Mesenchymal stem cell (in vitro differentiated cells and primary cell): ENCODE results near the gene SCUBE1.

Source experiments
- DNase-seq: peaks from one replicate; pipeline ENCODE4 v3.0.0-alpha.2; 2013
- H2AFZ ChIP-seq: one replicate; pipeline ENCODE4 v1.6.1; 2013; ENCODE audit warnings: low read depth, mild to moderate bottlenecking, control low read depth, inconsistent platforms, low read length, moderate library complexity
- H2AK5ac ChIP-seq: 2 replicates; pipeline ENCODE4 v1.6.1; 2013; ENCODE audit warnings: low read length, moderate library complexity, mild to moderate bottlenecking, inconsistent platforms; ENCODE audit not compliant: severe bottlenecking
- H2BK120ac ChIP-seq: one replicate; pipeline ENCODE4 v1.6.1; 2013; ENCODE audit warnings: low read depth, mild to moderate bottlenecking, inconsistent platforms, low read length, moderate library complexity
- H2BK12ac ChIP-seq, 2 experiments: one replicate each; pipeline ENCODE4 v1.6.1; 2013; ENCODE audit warnings: inconsistent platforms in 2 of 2, low read length in 2 of 2, mild to moderate bottlenecking in 2 of 2, moderate library complexity in 2 of 2, control low read depth in 1 of 2
- H2BK15ac ChIP-seq: one replicate; pipeline ENCODE4 v1.6.1; 2013; ENCODE audit warnings: mild to moderate bottlenecking, low read depth, inconsistent platforms; ENCODE audit not compliant: poor library complexity, severe bottlenecking
- H2BK5ac ChIP-seq: 2 replicates; pipeline ENCODE4 v1.6.1; 2013; ENCODE audit warnings: low read depth, mild to moderate bottlenecking, low read length, control low read depth, inconsistent platforms; ENCODE audit not compliant: poor library complexity, severe bottlenecking
- H3K14ac ChIP-seq, 2 experiments: one replicate each; pipeline ENCODE4 v1.6.1; 2013; ENCODE audit warnings: inconsistent platforms in 2 of 2, low read length in 2 of 2, control low read depth in 1 of 2, mild to moderate bottlenecking in 1 of 2, moderate library complexity in 1 of 2
- H3K18ac ChIP-seq, 2 experiments: one replicate each; pipeline ENCODE4 v1.6.1; 2013; ENCODE audit warnings: inconsistent platforms in 2 of 2, low read length in 2 of 2, control low read depth in 1 of 2, low read depth in 1 of 2, mild to moderate bottlenecking in 1 of 2
- H3K23ac ChIP-seq, 2 experiments: one replicate each; pipeline ENCODE4 v1.6.1; 2013; ENCODE audit warnings: inconsistent platforms in 2 of 2, low read length in 2 of 2, mild to moderate bottlenecking in 2 of 2, moderate library complexity in 2 of 2, control low read depth in 1 of 2
- H3K27ac ChIP-seq: 2 replicates; pipeline ENCODE4 v1.5.1; 2013; ENCODE audit warnings: mild to moderate bottlenecking, moderate library complexity, low read length, control low read depth, inconsistent platforms; ENCODE audit not compliant: poor library complexity, severe bottlenecking
- H3K27me3 ChIP-seq, 2 experiments: 2 replicates each; pipeline versions ENCODE4 v1.6.1 to v1.7.0; 2013; ENCODE audit warnings: low read length in 2 of 2, mild to moderate bottlenecking in 2 of 2, moderate library complexity in 2 of 2, control low read depth in 1 of 2, inconsistent platforms in 1 of 2; ENCODE audit not compliant: control insufficient read depth in 1 of 2, insufficient read depth in 1 of 2
- H3K36me3 ChIP-seq, 2 experiments: 2 replicates each; pipeline versions ENCODE4 v1.6.1 to v1.7.0; 2013; ENCODE audit warnings: low read length in 2 of 2, control low read depth in 1 of 2, inconsistent platforms in 1 of 2, low read depth in 1 of 2, mild to moderate bottlenecking in 1 of 2; ENCODE audit not compliant: insufficient read depth in 2 of 2, control insufficient read depth in 1 of 2
- H3K4ac ChIP-seq, 2 experiments: one replicate each; pipeline ENCODE4 v1.6.1; 2013; ENCODE audit warnings: inconsistent platforms in 2 of 2, low read length in 2 of 2, mild to moderate bottlenecking in 2 of 2, moderate library complexity in 2 of 2, control low read depth in 1 of 2, low read depth in 1 of 2
- H3K4me1 ChIP-seq: 2 replicates; pipeline ENCODE4 v1.6.1; 2013; ENCODE audit warnings: low read depth, low read length, control low read depth; ENCODE audit not compliant: control insufficient read depth, insufficient read depth
- H3K4me2 ChIP-seq: 2 replicates; pipeline ENCODE4 v1.6.1; 2013; ENCODE audit warnings: low read length, mild to moderate bottlenecking, inconsistent platforms; ENCODE audit not compliant: poor library complexity, severe bottlenecking
- H3K4me3 ChIP-seq, 2 experiments: 2 replicates each; pipeline versions ENCODE4 v1.5.1 to v1.7.0; 2013; ENCODE audit warnings: low read length in 2 of 2, mild to moderate bottlenecking in 2 of 2, control low read depth in 1 of 2, low read depth in 1 of 2; ENCODE audit not compliant: insufficient read depth in 1 of 2
- H3K79me1 ChIP-seq: replicated peaks from 2 replicates; pipeline ENCODE4 v1.6.1; 2013; ENCODE audit warnings: mild to moderate bottlenecking, control low read depth, low read length, inconsistent platforms; ENCODE audit not compliant: poor library complexity, severe bottlenecking
- H3K9ac ChIP-seq: 2 replicates; pipeline ENCODE4 v1.7.0; 2013; ENCODE audit warnings: mild to moderate bottlenecking, low read length, moderate library complexity
- H3K9me3 ChIP-seq: 2 replicates; pipeline ENCODE4 v1.7.0; 2013; ENCODE audit warnings: mild to moderate bottlenecking, low read length; ENCODE audit not compliant: control insufficient read depth
- H4K8ac ChIP-seq: one replicate; pipeline ENCODE4 v1.6.1; 2013; ENCODE audit warnings: inconsistent platforms, mild to moderate bottlenecking, low read length, moderate library complexity
- H4K91ac ChIP-seq: one replicate; pipeline ENCODE4 v1.6.1; 2013; ENCODE audit warnings: mild to moderate bottlenecking, low read length, inconsistent platforms
- WGBS: methylation state at CpG from one replicate; pipeline ENCODE4 v1.1.7; 2013; ENCODE audit warnings: mixed read lengths; 5-methylcytosine and 5-hydroxymethylcytosine counted together

The SCUBE1 gene

DNA sequence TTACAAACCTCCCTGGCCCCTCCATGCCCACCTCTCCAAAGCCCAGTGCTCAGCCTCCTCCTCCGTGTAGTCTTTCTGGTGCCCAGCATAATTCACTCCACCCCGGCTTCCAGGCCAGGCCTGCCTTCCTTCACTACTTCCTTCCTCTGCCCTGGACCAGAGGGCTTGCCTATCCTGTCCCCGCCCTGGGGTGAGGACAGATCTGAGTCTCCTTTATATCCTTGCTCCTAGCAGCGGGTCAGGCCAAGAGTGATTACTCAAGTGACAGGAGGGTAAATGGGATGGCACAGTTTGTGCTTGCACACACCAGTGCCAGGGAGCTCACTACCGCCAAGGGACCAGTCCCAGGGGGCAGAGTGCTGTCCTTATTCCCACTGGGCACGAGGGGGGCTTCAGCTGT, 48.0 kb downstream of the SCUBE1 start:
- no peak overlapping the region for H2BK15ac ChIP-seq
- H2BK5ac ChIP-seq = no peak overlapping the region
- H2AK5ac ChIP-seq = no peak overlapping the region
- no peak overlapping the region for H3K27ac ChIP-seq
- no peak overlapping the region for H3K4me2 ChIP-seq
- H3K79me1 ChIP-seq = no peaks in the 10 kb centered on the region
- no peak overlapping the region for H2BK12ac ChIP-seq
- H3K4ac ChIP-seq = no peak overlapping the region
- peaks cover 7% of the 10 kb centered on the region for H3K4me1 ChIP-seq
- no peaks in the 10 kb centered on the region for H3K9me3 ChIP-seq
- no peaks in the 10 kb centered on the region for H3K36me3 ChIP-seq
- peaks cover 13 to 89% of the 10 kb centered on the region in 2 experiments for H3K27me3 ChIP-seq
- no peak overlapping the region for H3K14ac ChIP-seq
- no peak overlapping the region for H3K4me3 ChIP-seq
- H3K9ac ChIP-seq = no peak overlapping the region
- WGBS = 82% methylated on average over 6 of the region's 6 CpGs
- H2BK120ac ChIP-seq = no peak overlapping the region
- DNase-seq = no peak
- no peak overlapping the region for H4K8ac ChIP-seq
- H3K18ac ChIP-seq = no peak overlapping the region
- H4K91ac ChIP-seq = no peak overlapping the region
- H2AFZ ChIP-seq = no peak overlapping the region
- no peak overlapping the region for H3K23ac ChIP-seq

DNA sequence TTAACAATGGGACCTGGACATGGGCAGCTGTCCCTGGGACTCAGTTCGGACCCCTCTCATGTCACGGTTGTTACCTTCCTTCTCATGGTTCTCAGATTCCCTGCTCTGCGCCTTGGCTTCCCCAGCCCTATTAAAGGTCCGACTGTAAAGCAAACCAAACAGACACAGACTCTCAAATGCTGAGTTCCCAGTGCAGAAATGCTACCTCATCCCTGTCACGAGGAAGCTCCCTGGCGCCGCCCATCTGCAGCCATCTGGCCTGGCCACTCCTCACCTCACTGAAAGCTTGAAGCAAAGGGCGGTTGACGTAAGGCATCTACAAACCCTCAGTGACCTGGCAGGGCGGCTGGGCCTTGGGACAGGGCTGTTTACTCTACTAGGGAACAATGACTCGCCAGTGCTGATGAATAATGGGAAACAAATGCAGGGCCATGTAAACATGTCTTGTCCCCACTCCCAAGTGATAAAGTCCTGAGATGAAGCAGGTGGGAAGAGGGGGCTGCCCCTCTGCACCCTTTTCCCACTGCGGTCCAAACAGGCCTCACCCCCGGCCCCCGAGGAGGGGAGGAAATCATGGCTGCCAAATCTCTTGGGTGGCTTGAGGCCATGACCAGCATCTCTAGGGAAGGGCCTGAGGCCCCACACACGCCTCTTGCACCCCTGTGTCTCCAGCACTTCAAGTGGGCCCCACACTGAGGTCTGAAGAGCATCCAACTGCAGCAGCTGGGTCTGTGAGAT, 49.3 kb downstream of the SCUBE1 start:
- H2AFZ ChIP-seq = no peak overlapping the region
- peak overlapping the region; percentile 72 to 92 for H3K4ac ChIP-seq
- H2AK5ac ChIP-seq = no peak overlapping the region
- peak overlapping the region; percentile 14 for H3K9ac ChIP-seq
- peaks cover 15% of the 10 kb centered on the region for H3K4me1 ChIP-seq
- no peaks in the 10 kb centered on the region for H3K9me3 ChIP-seq
- H3K27ac ChIP-seq = no peak overlapping the region
- H2BK12ac ChIP-seq = peak overlapping the region; percentile 88 to 96
- peak overlapping the region; percentile 97 for H4K91ac ChIP-seq
- H3K27me3 ChIP-seq = peaks cover 10 to 88% of the 10 kb centered on the region in 2 experiments
- H3K79me1 ChIP-seq = no peaks in the 10 kb centered on the region
- H2BK5ac ChIP-seq = no peak overlapping the region
- H3K36me3 ChIP-seq = no peaks in the 10 kb centered on the region
- peak overlapping the region in 1 of 2 experiments; percentile 50 for H3K14ac ChIP-seq
- peak; percentile 98 for DNase-seq
- H3K18ac ChIP-seq = peak overlapping the region; percentile 63 to 93
- H2BK120ac ChIP-seq = peak overlapping the region; percentile 35
- WGBS = 47% methylated on average over 15 of the region's 15 CpGs
- H4K8ac ChIP-seq = peak overlapping the region; percentile 72
- H3K23ac ChIP-seq = no peak overlapping the region
- no peak overlapping the region for H2BK15ac ChIP-seq
- H3K4me3 ChIP-seq = no peak overlapping the region
- no peak overlapping the region for H3K4me2 ChIP-seq

DNA sequence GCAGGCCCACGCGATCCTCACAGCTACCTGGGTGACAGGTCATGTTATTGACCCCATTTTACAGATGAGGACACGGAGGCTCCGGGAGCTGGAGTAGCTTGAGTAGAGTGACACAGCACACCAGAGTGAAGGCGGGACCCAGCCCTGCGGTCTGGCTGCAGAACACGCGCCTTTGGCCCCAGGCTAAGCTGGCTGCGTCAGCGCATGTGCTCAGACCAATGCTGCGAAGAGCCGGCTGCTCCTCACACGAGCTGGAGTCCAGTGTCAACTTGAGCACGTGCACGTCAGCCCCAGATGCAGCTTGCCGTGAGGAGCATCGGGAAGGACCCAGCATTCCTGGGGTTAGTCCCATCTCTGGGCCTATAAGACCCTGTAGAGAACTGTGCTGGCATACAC, 49.9 kb downstream of the SCUBE1 start:
- WGBS = 91% methylated on average over 17 of the region's 17 CpGs

DNA sequence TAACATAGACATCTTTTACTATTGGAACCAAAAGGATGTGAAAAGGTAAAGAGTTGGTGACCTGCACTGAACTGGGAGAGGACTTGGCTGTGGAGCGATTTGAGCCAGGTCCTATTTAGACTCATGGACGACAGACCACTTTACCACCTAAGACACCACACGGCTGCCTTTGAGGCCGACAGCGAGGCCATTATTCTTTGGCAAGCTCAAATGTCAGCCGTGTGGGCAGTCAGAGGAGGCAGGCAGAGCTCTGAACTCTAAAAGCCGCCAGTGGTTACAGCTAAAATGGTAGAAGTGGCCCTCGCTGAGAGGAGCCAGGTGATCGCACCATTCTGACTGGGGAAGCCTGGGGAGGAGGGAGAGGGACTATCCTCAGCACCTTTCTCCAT, 50.5 kb downstream of the SCUBE1 start:
- Histone ChIP-seq H3K14ac (no peak overlapping the region), H2BK5ac (no peak overlapping the region), H3K4me3 (no peak overlapping the region), H4K8ac (no peak overlapping the region), H2BK120ac (no peak overlapping the region), H3K4me2 (no peak overlapping the region), H2AFZ (no peak overlapping the region), H3K36me3 (no peaks in the 10 kb centered on the region), H3K23ac (no peak overlapping the region), H2BK12ac (peak overlapping the region in 1 of 2 experiments; percentile 96), H4K91ac (no peak overlapping the region), H3K4ac (peak overlapping the region in 1 of 2 experiments; percentile 15), H2AK5ac (no peak overlapping the region), H3K18ac (peak overlapping the region in 1 of 2 experiments; percentile 93), H3K79me1 (no peaks in the 10 kb centered on the region), H3K9me3 (no peaks in the 10 kb centered on the region), H3K4me1 (peaks cover 15% of the 10 kb centered on the region), H2BK15ac (no peak overlapping the region), H3K9ac (no peak overlapping the region), H3K27me3 (peaks cover 12 to 92% of the 10 kb centered on the region in 2 experiments), H3K27ac (no peak overlapping the region)
- no peak for DNase-seq
- WGBS = 86% methylated on average over 7 of the region's 9 CpGs

More for the DNA sequence above, 49.9 kb downstream of the SCUBE1 start:
- no peak for DNase-seq
- Histone ChIP-seq H3K9ac (peak overlapping the region; percentile 14), H3K14ac (peak overlapping the region in 1 of 2 experiments; percentile 50), H4K91ac (peak overlapping the region; percentile 97), H3K79me1 (no peaks in the 10 kb centered on the region), H2BK15ac (no peak overlapping the region), H2BK5ac (no peak overlapping the region), H3K9me3 (no peaks in the 10 kb centered on the region), H3K23ac (no peak overlapping the region), H3K27me3 (peaks cover 12 to 92% of the 10 kb centered on the region in 2 experiments), H3K4me3 (no peak overlapping the region), H3K4me2 (no peak overlapping the region), H3K18ac (peak overlapping the region; percentile 63 to 93), H3K27ac (no peak overlapping the region), H3K36me3 (no peaks in the 10 kb centered on the region), H2AK5ac (no peak overlapping the region), H3K4ac (peak overlapping the region; percentile 72 to 92), H2BK120ac (peak overlapping the region; percentile 35), H2AFZ (no peak overlapping the region), H4K8ac (peak overlapping the region; percentile 72), H3K4me1 (peaks cover 15% of the 10 kb centered on the region), H2BK12ac (peak overlapping the region; percentile 88 to 96)
